GM19043 (cell line): ENCODE measurements around the gene GAST.

Experiments
- ATAC-seq: cut with Tn5 transposase; IDR thresholded peaks from one replicate; pipeline ENCODE4 v1.9.1; 2021; ENCODE audit warnings: low read depth; ENCODE audit not compliant: unreplicated experiment

Gene GAST

GRCh38 chr17:41738077-41738800, 26.1 kb downstream of the GAST start:
- ATAC-seq = no peak

- no peak for ATAC-seq
Measured at GRCh38 chr17:41738801-41739112, 26.6 kb downstream of the GAST start.

GRCh38 chr17:41739661-41740352, 27.7 kb downstream of the GAST start:
- no peak for ATAC-seq

- no peak for ATAC-seq
Measured at GRCh38 chr17:41740506-41740905, 28.4 kb downstream of the GAST start.

- ATAC-seq = no peak
Measured at GRCh38 chr17:41741709-41742108, 29.6 kb downstream of the GAST start.

- no peak for ATAC-seq
Measured at GRCh38 chr17:41748275-41748674, 36.1 kb downstream of the GAST start.

- ATAC-seq = no peak
Measured at GRCh38 chr17:41750862-41751261, 38.7 kb downstream of the GAST start.

GRCh38 chr17:41751288-41751687, 39.2 kb downstream of the GAST start:
- ATAC-seq = no peak

GRCh38 chr17:41754066-41754465, 41.9 kb downstream of the GAST start:
- ATAC-seq = no peak

GRCh38 chr17:41758601-41759000, 46.5 kb downstream of the GAST start:
- no peak for ATAC-seq

GRCh38 chr17:41760878-41761277, 48.7 kb downstream of the GAST start:
- ATAC-seq = no peak

GRCh38 chr17:41762391-41762790, 50.3 kb downstream of the GAST start:
- ATAC-seq = no peak

- no peak for ATAC-seq
Measured at GRCh38 chr17:41762841-41763240, 50.7 kb downstream of the GAST start.

- no peak for ATAC-seq
Measured at GRCh38 chr17:41763327-41763726, 51.2 kb downstream of the GAST start.
